Hepatocyte (in vitro differentiated cells): ENCODE measurements around the gene SPINK6.

ENCODE experiments used
- EZH2 ChIP-seq: fragments of 200-600 bp; sonication (generic); IDR thresholded peaks from 2 replicates; pipeline ENCODE4 v1.6.1; 2016; ENCODE audit warnings: antibody characterized with exemption, mild to moderate bottlenecking, borderline replicate concordance
- EZH2phosphoT487 ChIP-seq: fragments of 200-600 bp; sonication (generic); IDR thresholded peaks from one replicate; pipeline ENCODE4 v1.6.1; 2018; ENCODE audit warnings: antibody characterized with exemption, mild to moderate bottlenecking, low read depth, moderate library complexity; ENCODE audit not compliant: unreplicated experiment, severe bottlenecking
- TF ChIP-seq, protein P1 (sequence below): fragments of 200-600 bp; sonication (generic); IDR thresholded peaks from 2 replicates; pipeline ENCODE4 v1.5.1; 2016; ENCODE audit warnings: antibody characterized with exemption, mild to moderate bottlenecking; ENCODE audit not compliant: poor library complexity

DNA sequence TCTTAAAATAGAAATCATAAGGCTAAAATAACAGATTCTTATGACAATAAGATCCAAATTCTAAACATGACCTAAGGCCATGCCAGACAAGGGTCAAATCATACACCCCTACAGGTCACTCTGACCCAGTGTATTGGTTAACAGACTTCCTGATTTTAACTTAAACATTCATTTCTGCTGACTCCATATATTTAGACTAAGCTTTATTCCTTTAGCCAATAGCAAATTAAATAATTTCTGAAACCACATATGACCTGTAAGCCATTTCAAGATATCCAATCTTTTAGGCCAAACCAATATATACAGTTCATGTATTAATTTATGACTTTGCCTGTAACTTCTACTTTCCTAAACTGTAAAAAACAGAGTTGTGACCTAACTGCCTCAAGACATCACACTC, 58.4 kb downstream of the SPINK6 start:
- TF ChIP-seq, protein P1, sequence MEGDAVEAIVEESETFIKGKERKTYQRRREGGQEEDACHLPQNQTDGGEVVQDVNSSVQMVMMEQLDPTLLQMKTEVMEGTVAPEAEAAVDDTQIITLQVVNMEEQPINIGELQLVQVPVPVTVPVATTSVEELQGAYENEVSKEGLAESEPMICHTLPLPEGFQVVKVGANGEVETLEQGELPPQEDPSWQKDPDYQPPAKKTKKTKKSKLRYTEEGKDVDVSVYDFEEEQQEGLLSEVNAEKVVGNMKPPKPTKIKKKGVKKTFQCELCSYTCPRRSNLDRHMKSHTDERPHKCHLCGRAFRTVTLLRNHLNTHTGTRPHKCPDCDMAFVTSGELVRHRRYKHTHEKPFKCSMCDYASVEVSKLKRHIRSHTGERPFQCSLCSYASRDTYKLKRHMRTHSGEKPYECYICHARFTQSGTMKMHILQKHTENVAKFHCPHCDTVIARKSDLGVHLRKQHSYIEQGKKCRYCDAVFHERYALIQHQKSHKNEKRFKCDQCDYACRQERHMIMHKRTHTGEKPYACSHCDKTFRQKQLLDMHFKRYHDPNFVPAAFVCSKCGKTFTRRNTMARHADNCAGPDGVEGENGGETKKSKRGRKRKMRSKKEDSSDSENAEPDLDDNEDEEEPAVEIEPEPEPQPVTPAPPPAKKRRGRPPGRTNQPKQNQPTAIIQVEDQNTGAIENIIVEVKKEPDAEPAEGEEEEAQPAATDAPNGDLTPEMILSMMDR = no peak
- TF ChIP-seq EZH2 = no peak
- no peak for TF ChIP-seq EZH2phosphoT487
